IPS-NIHi7 (cell line): ENCODE data around the gene PHIP.

Experiments used
- DNase-seq: peaks from one replicate; pipeline ENCODE4 v3.0.0; 2012; ENCODE audit warnings: mixed read lengths; ENCODE audit errors: extremely low spot score

PHIP gene

GRCh38 chr6:79009819-79010218, 68.2 kb downstream of the PHIP start:
- no peak for DNase-seq

- no peak for DNase-seq
These were observed 72.6 kb downstream of the PHIP start for GRCh38 chr6:79005497-79005896.

- DNase-seq, result no peak
These were observed 73.0 kb downstream of the PHIP start for GRCh38 chr6:79005024-79005423.

- DNase-seq, result no peak
These were observed 73.8 kb downstream of the PHIP start for GRCh38 chr6:79004239-79004638.

- no peak for DNase-seq
These were observed 76.6 kb downstream of the PHIP start for GRCh38 chr6:79001415-79001814.

GRCh38 chr6:78999737-79000136, 78.3 kb downstream of the PHIP start:
- DNase-seq, result no peak

- DNase-seq, result peak; percentile 6
These were observed 82.1 kb downstream of the PHIP start for GRCh38 chr6:78995946-78996345.

GRCh38 chr6:78995346-78995745, 82.7 kb downstream of the PHIP start:
- no peak for DNase-seq

GRCh38 chr6:78993955-78994354, 84.1 kb downstream of the PHIP start:
- no peak for DNase-seq

GRCh38 chr6:78989191-78989590, 88.9 kb downstream of the PHIP start:
- no peak for DNase-seq

GRCh38 chr6:78986161-78986560, 91.9 kb downstream of the PHIP start:
- DNase-seq, result no peak

- no peak for DNase-seq
These were observed 93.7 kb downstream of the PHIP start for GRCh38 chr6:78984225-78984950.

GRCh38 chr6:78967191-78967590, 110.9 kb downstream of the PHIP start:
- no peak for DNase-seq

- no peak for DNase-seq
These were observed 111.5 kb downstream of the PHIP start for GRCh38 chr6:78966542-78966941.

GRCh38 chr6:78962448-78962847, 115.6 kb downstream of the PHIP start:
- DNase-seq, result no peak

- DNase-seq, result no peak
These were observed 123.3 kb downstream of the PHIP start for GRCh38 chr6:78954740-78955139.

GRCh38 chr6:78953798-78954197, 124.3 kb downstream of the PHIP start:
- DNase-seq, result no peak

GRCh38 chr6:78952362-78952761, 125.7 kb downstream of the PHIP start:
- DNase-seq, result no peak

GRCh38 chr6:78948785-78949184, 129.3 kb downstream of the PHIP start:
- DNase-seq, result no peak

- no peak for DNase-seq
These were observed 130.1 kb downstream of the PHIP start for GRCh38 chr6:78947962-78948361.

GRCh38 chr6:78947529-78947928, 130.5 kb downstream of the PHIP start:
- DNase-seq, result no peak

- DNase-seq, result no peak
These were observed 135.6 kb downstream of the PHIP start for GRCh38 chr6:78942446-78942845.

- DNase-seq, result no peak
These were observed 141.5 kb downstream of the PHIP start for GRCh38 chr6:78936515-78936914.

GRCh38 chr6:78935553-78935952, 142.5 kb downstream of the PHIP start:
- no peak for DNase-seq
